HG02642 (cell line): ENCODE data around the gene PNCK.

Experiments used
- ATAC-seq: cut with Tn5 transposase; IDR thresholded peaks from one replicate; pipeline ENCODE4 v1.9.1; 2021; ENCODE audit warnings: mild to moderate bottlenecking; ENCODE audit not compliant: unreplicated experiment, poor library complexity

PNCK gene

GRCh38 chrX:153667281-153667955 lies 6.2 kb downstream of the PNCK start:
- ATAC-seq: no peak

GRCh38 chrX:153665726-153666306 lies 7.8 kb downstream of the PNCK start:
- ATAC-seq: no peak

- ATAC-seq: no peak
Measured at GRCh38 chrX:153662266-153662665, 11.3 kb downstream of the PNCK start.

- no peak for ATAC-seq
Measured at GRCh38 chrX:153659268-153659667, 14.3 kb downstream of the PNCK start.

- ATAC-seq: no peak
Measured at GRCh38 chrX:153657161-153657560, 16.5 kb downstream of the PNCK start.

- no peak for ATAC-seq
Measured at GRCh38 chrX:153653556-153653955, 20.1 kb downstream of the PNCK start.

GRCh38 chrX:153651540-153652079 lies 22.0 kb downstream of the PNCK start:
- no peak for ATAC-seq

GRCh38 chrX:153650959-153651358 lies 22.7 kb downstream of the PNCK start:
- ATAC-seq: no peak

- ATAC-seq: no peak
Measured at GRCh38 chrX:153649915-153650782, 23.5 kb downstream of the PNCK start.

GRCh38 chrX:153649178-153649914 lies 24.3 kb downstream of the PNCK start:
- no peak for ATAC-seq

- no peak for ATAC-seq
Measured at GRCh38 chrX:153648358-153649177, 25.0 kb downstream of the PNCK start.

GRCh38 chrX:153647461-153648357 lies 25.9 kb downstream of the PNCK start:
- ATAC-seq: no peak

- ATAC-seq: no peak
Measured at GRCh38 chrX:153646620-153647373, 26.8 kb downstream of the PNCK start, which contains the start of gene DUSP9. DUSP9 (plus strand) TSS chrX:153647203; CDS start chrX:153647954, 751 bp downstream.

GRCh38 chrX:153645921-153646488 lies 27.6 kb downstream of the PNCK start:
- no peak for ATAC-seq

GRCh38 chrX:153645151-153645550 lies 28.5 kb downstream of the PNCK start:
- ATAC-seq: no peak

- no peak for ATAC-seq
Measured at GRCh38 chrX:153644356-153645125, 29.1 kb downstream of the PNCK start.
